HG03280 (cell line): ENCODE measurements around the gene BUB1B.

ENCODE experiments used
- ATAC-seq: cut with Tn5 transposase; IDR thresholded peaks from one replicate; pipeline ENCODE4 v1.9.1; 2021; ENCODE audit warnings: mild to moderate bottlenecking, moderate library complexity; ENCODE audit not compliant: unreplicated experiment

BUB1B gene

DNA sequence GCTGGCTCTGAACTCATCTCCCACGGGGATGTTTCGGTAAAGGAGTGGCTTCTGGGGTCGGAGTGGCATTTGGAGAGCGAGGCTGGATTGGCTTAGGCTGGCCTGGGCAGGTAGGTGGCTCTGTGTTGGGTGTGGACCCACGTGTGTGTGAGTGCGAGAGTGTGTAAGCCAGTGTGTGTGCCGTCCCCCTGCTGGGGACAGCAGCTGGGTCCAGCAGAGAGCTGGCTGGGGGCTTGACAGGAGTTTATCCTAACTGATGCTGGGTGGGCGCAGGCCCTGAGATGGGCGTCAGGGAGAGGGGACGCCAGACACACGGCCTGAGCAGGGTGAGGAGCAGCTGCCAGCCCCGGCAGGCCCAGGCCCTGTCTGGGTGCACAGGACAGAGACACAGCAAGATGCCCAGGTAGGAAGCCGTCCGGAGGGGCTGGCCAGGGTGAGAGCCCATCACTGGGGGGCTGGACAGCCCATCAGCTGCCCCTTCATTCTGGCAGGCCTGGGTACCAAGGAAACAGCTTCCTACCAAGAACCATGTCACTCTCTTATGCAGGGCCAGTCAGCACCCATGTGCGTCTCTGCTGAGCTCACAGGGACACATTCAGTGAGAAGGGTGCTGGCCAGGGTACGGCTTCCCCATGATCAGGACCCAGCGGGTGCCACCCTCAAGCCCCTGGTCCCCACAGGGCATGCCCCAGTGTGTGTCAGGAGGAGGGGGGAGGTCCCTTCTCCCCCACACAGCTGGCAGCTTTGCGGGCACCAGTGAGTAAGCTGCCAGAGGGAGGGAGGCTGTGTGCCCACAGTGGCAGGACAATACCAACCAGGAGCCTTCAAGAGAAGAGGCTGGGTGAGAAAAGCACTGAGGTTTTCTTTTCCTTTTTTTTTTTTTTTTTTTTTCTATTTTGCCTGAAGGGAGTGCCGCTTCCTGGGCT is 79.1 kb downstream of the BUB1B start:
- no peak for ATAC-seq

DNA sequence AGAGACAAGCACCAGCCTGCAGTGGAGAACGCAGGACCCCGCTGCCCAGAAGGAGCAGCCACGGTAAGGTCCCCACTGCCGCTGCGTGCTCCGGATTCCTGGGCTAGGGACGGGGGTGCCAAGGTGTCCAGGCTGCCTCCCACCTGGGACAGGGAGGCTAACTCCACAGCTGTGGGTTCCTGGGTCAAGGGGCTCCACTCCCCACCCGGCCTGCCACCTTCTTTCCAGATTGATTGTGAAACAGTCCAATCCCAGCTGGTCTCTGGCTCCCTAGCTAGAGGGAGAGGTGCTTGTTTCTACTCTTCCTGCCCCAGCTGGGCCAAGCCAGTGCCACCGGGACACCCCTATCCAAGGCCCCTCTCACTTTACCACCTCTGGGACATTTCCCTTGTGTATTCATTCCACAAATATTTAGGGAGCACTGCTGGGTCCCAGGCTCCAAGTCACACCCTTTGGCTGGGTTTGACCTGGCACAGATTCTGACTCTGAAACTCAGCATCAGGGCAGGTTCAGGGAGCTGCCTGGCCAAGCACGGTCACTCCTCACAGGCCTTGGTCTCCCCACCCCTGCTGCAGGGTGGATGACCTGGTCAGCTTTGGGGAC is 79.9 kb downstream of the BUB1B start:
- ATAC-seq = no peak

DNA sequence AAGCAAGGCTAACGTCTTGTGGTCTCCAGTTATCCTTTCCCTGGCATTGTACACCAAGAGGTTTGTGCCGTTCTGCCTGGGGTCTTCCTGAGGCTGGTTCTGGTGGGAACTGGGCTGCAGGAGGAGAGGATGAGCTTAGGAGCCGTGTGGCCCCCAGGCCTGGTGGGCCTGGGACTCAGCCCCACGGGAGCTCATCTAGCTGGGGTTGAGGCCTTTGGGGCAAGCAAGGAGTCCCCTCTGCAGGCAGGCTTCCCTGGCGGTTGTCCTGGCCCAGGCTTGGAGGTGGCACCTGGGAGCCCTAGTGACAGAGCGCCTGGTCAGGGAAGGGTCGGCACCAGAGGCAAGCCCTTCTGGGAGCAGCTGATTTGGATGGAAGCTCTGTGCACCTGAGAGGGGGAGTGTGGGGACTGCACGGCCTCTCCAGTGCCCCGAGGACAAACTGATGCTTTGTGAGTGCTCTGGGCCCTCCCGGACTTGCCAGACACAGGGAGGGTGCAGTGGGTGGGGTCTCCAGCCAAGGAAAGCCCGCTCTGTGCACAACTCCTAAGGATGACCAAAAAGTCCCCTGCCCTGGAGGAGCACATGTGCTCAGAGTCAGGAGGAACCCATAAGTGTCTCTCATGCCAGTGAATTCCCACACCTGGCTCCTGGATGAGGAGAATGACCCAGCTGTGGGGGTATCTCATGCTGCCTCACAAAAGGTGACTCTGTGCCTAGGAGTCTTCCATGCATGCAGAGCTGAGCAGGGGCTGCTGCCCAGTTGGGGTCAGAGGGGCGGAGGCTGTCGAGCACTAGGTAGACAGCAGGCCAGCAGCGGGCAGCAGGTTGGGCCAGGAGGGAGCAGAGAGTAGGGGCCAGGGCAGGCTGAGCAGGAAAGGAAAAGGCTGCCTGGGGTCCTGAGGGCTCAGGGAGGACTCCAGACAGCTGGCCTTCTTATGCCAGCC is 80.7 kb downstream of the BUB1B start:
- no peak for ATAC-seq

DNA sequence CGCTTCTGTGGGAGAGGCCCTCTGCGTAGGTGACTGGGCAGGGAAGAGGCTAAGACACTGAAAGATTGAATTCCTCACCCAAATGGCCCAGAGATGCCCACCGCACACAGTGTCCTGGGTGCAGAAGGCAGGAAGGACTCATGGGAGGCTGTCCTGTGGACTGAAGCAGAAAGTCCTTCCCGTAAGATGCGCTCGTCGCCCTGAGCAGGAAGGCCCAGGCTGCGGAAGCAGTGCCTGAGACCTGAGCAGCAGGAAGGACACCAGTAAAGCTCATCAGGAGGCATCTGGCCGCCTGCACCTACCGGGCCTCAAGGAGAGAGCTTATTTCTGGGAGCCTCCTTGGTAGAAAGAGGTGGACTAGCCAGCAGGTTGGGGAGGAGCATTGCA is 81.3 kb downstream of the BUB1B start:
- ATAC-seq = no peak

DNA sequence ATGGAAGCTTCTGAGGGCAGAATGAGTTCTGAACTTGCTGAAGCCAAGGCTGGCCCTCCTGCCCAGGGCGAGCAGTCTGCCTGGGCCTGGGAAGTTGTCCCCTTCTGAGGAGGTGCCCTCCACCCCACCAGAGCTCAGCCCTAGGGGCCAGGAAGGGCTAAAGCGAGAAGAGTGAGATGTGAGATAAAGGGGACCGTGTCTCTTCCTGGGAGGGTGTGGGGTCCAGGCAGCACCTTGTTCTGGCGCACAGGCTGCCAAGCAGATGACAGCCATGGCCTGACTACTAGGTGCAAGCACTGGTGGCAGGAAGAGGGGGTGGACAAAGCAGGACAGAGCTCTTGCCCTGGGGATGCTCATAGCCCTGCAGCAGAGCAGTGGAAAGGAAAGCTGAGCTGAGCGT is 81.7 kb downstream of the BUB1B start:
- ATAC-seq = no peak

DNA sequence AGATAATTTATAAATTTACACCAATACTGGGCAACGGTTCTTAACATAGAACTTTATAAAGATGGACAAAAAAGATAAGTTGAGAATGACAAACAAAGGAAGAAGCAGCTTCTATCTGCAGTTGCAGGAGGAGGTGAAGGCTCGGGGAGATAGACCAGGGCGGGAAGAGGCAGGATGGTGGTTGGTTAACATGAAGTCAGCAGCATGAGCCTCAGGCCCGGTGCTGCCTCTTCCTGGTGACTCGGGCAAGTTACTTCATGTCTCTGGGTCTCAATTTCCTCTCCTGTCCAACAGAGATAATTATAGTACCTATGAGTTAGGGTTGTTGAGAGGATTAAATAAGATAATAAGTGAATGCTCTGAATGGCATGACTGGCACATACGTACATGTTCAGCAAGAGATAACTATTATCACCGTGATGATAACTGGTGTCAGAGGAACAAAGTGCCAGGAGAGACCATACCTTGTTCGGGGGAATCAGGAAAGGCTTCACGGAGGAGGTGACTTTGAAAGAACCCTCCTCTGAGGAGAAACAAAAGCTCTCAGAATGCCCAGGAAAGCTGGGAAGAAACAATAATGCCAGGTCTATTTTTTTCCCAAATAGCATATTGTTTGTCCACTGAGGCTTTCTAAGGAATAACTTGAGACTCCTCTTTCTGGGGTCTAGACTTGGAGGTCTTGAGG is 82.4 kb downstream of the BUB1B start:
- no peak for ATAC-seq

DNA sequence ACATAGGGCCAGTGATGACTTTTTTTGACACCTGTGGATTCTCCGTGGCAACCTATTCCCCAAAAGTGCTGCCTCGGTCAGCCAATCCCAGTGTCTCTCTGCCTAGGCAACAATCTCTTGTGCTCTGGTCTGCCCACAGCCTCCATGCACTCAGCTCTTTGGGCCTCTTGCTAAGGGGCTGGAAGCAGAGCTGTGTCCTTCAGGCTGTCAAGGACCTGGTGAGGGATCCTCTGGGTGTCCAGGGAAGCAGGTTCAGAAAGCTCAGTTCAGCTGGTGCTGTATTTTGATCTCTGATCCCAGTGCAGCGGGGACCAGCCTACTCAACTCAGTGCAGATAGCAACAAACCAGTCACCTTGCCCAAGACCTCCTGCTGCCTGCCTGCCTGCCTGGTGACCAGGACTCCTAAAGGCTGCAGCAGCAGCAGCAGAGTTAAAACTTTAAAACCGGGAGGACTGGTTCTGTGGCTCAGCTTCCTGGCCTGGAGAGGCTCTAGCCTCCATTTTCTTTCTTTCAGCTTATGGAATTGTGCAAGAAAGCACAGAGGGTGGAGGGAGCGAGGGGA is 84.2 kb downstream of the BUB1B start:
- ATAC-seq = no peak

DNA sequence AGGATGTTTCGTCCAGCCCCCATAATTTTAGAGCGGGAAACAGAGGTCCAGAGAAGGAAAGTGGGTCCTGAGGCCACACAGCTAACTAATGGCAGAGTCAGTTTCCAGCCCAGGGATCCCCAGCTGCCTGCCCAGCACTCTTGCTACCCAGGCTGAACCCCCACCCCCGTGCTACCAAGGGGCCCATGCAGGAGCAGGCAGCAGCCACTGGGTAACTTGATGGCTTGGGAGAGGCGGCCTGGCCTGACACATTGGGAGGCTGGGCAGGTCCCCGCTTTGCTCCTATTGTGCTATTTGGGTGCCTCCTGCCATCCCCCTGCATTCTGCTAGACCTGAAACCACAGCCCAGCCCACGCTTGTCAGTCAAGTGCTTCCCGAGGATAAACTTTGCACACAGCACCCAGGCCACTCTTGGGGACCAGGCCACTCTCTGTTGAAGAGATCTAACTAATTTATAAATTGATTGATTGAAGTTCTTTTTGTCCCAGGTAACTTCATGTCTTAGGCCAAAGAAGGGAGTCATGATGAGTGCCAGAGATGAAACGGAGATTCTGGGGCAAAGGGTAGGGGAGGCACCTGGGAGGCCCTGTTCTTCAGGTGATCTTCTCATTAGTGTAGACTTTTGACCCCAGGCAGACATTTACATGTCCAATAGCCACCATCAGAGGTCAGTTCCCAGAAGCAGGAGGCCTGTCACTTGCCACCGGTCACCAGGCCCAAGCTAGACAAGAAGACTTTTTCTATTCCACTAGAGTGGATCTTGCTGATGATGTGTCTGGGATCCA is 85.0 kb downstream of the BUB1B start:
- ATAC-seq = no peak

DNA sequence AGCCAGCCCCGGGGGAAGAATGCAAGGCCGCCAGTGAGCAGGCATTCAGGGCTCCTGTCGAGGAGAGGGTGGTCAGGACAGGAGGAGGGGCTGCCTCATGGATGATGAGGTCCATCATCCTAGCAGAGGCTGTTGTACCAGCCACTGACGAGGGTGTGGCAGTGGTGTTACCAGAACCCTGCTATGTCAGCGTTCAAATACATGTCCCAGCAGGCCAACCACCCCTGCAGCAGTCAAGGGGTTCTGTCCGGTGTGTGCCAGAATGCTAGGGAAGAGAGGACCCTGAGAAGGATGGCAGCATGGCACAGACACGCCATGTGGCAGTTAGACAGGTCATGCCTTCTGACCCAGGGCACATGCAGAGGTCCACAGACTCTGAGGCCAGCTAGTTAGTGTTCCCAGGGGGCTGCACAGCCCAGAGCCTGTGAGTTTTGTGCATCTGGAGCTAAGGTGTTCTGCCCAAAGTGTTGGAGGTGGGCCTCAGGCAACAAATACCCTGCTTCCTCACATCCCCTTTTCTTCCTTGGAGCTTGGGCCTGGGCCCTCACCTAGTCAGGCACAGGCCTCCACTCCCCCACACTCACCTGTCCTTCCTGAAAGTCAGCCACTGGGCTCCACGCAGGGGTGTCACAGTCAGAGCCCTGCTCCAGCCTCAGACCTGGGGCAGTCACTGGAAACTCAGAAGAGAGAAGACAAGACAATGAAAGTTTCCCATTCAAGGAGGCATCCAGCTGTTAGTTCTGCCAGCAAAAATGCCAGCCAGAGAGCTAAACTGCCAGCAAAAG is 85.8 kb downstream of the BUB1B start:
- ATAC-seq = no peak

DNA sequence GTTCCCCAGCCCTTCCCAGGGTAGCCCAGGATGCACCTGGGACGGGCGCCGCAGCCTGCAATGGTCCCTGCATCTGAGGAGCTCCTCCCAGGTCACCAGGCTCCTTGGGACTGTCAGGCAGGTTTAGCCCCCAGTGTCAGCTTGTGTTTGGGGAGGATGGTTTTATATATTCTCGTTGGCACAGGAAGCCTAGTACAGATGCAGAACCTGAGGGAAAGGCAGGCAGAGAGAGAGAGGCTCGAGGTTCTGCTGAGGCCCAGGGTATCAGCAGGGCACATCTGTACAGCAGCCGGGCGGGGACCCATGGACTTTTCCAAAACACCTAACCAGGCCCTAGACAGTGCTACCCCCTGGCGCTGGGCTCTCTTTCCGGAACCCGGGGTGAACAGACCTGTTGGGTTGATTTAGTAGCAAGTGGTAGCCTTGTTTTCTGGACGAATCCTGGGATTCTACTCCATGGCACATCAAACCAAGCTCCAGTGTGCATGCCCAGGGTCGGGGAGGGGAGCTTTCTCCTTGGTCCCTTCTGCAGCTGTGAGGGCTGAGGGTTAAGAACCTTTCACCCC is 86.6 kb downstream of the BUB1B start:
- no peak for ATAC-seq

DNA sequence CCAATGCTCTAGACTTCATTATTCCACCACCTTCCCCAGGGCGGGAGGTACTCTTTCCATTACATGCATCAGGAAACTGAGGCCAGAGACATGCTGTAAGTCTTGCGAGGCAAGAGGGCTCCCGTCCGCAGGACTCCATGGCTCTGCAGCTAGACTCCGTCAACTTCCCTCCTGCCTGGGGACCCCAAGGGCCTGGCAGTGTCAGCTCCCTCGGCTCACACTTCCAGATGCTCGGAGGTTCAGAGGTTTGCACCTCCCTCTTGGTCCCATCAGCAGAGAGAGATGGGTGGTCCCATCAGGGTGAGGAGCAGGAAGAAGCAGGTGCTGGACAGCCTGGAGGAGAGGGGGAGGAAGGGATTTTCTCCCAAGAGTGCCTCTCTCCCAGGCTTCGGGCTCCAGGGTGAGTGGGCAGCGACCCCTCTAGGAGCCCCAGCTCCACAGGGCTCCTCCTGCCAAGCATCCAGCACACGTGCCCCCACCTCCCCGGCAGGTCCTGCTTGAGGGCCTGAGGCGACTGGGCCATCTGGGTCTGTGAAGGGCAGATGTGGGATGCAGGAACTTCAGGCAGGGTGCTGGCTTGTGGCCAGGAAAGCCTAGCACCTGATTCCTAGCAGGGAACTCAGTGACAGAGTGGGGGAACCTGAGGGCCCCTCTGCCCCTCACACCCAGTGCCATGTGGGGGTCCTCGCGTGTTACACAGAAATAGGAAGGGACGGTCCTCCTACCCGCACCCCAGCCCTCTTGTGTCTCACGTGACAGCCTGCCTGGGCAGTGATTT is 87.3 kb downstream of the BUB1B start:
- no peak for ATAC-seq

DNA sequence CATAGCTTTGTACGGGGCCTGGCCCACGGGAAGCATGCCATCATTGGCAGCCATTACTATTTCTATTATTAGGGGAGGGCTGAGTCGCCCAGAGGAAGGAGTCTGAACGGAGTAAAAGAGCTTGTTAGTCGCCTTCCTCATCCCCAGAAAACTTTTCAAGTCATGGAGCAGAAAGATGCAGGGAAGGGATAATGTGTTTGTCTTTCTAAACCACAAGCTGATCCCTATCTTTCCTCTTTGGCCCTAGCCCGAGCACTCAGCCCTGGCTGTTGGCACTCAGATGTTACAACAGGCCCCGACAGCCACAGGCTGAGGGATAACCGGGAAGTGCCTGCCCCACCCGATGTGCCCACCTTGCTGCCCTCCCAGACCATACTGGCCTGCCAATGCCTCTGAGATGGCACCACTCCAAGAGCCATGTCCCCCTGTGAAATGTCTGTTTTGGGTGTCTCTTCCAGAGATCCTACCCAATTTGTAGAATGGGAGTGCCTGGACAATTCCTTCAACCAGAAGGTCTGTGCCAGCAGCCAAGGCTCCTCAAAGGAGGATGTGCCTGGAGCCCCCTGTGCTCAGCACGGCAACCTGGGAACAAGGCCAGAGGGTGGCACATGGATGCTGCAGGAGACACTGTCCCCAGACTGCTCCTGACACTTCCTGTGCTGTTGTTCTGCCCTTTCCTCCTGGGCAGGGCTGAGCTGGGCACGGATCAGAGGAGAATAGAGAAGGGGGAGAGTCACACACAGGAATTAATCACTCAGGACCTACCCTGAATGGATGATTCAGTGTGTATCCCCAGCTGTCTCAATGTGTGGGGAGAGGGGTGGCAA is 88.8 kb downstream of the BUB1B start:
- no peak for ATAC-seq

DNA sequence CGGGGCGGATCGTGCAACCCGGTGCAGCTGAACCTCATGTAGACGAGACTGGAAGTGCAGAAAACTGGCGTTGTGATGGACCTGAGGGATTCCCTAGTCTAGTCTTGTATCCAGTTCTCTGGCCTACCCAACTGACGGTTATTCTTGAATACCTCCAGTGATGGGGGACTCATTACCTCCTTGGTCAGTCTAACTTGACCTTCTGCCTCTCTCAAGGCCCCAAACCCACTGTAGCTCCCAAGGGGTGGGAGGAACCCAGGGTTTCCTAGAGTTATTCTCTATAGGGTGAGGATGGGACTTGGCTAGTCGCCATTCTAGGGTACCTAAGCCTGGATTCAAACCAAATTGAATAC is 89.4 kb downstream of the BUB1B start:
- no peak for ATAC-seq

DNA sequence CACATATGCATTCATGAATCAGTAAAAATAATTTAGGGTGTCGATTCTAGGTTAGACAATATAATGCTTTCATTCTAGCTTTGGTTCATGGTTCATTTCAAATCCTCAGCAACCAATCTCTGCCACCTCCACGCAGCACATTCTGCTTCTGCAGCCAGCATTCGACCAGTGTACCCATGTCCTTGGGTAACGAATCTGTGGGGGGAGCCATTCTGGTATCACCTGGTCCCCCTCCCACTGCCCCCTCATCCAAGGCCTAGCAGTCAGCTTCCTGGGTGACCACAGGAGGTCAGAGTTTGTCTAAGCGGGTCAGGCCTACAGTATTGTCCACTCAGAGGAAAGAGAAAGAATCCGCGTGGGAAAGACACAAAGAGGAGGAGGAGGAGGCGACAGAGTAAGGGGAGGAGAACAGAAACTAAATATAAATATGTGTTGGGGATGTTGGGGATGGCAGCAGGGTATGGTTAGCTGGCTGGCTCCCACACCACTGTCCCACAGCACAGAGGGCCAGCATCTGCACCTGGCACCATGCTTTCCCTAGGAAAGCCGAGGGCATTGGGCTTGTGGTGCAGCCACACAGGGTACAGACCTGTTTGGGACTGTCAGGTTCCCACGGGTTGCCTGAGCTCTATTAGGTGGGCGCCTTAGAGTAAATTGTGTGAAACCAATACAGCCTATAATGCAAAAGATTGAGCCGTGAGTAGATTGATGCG is 90.1 kb downstream of the BUB1B start:
- ATAC-seq = no peak

DNA sequence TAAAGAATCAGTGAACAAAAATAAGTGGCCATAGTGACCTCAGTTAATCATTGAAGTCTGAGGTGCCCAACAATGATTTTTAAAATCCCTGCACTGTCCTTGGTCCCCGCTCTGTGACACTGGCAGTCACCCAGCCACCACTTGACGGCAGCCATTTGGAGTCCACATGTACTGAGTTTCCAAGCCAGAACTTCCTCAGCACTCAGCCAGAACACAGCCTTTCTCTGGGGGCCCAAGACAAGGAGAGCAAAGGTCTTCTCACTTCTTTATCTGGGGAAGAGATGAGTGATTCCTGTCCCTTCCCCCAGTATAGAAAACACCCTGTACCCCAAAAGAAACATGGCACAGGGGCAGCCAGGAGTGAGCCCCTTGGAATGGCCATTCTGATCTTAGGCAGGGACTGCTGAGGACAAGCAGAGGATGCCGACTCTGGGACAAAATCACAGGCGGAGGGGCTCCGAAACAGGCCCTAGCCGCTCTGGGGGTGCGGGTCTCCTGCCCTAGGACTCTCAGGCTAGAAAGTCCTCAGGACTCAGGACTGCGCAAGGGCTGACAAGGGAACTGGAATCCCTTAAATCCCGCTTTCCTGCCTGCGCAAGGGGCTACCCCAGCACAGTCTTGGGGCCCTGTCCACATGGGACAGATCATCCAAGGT is 90.7 kb downstream of the BUB1B start:
- ATAC-seq = no peak

DNA sequence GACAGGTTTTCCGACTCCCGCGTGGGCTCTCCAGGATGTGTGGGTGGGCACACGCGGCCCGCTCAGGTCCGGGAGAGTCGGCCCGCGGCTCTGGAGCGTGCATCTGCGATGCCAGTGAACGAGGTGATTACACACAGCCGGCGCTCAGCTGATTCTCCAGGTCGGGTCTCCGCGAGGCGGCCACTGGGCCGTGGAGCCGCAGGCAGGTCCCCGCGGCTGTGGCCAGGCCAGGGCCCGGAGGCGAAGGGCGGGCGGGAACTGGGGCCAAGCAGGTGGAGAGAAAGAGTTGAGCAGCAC is 91.2 kb downstream of the BUB1B start:
- ATAC-seq = no peak
